SK-N-SH treated with all-trans-retinoic acid at 6 μM for 48 hours (cell line): ENCODE measurements around the gene ABCA10.

Experiments used
- ESRRG ChIP-seq: fragments of 250-450 bp; sonication (Bioruptor Pico); IDR thresholded peaks from 2 replicates; pipeline ENCODE4 v1.6.1; 2021; ENCODE audit warnings: mild to moderate bottlenecking
- ISL1 ChIP-seq: fragments of 250-450 bp; sonication (Bioruptor Pico); IDR thresholded peaks from 2 replicates; pipeline ENCODE4 v2.1.2; 2022; ENCODE audit warnings: mild to moderate bottlenecking, moderate library complexity
- ZFP30 ChIP-seq: fragments of 450-650 bp; formaldehyde crosslinking; IDR thresholded peaks from 2 replicates; pipeline ENCODE4 v1.5.0; 2022; ENCODE audit warnings: mild to moderate bottlenecking, moderate library complexity
- ZNF8 ChIP-seq: fragments of 450-650 bp; formaldehyde crosslinking; IDR thresholded peaks from 2 replicates; pipeline ENCODE4 v1.5.0; 2020; ENCODE audit warnings: mild to moderate bottlenecking, moderate library complexity
- TF ChIP-seq, protein P1 (sequence below): fragments of 250-450 bp; sonication (Bioruptor Pico); IDR thresholded peaks from 2 replicates; pipeline ENCODE4 v1.8.0; 2020; ENCODE audit warnings: mild to moderate bottlenecking, moderate library complexity, borderline replicate concordance
- TF ChIP-seq, protein P2 (sequence below): fragments of 250-450 bp; sonication (Bioruptor Pico); IDR thresholded peaks from 2 replicates; pipeline ENCODE4 v1.5.1; 2020; ENCODE audit warnings: low read depth, mild to moderate bottlenecking, moderate library complexity
- TF ChIP-seq, protein P3 (sequence below): fragments of 250-450 bp; sonication (Bioruptor Pico); IDR thresholded peaks from 2 replicates; pipeline ENCODE4 v1.5.0; 2020; ENCODE audit warnings: mild to moderate bottlenecking, moderate library complexity

DNA sequence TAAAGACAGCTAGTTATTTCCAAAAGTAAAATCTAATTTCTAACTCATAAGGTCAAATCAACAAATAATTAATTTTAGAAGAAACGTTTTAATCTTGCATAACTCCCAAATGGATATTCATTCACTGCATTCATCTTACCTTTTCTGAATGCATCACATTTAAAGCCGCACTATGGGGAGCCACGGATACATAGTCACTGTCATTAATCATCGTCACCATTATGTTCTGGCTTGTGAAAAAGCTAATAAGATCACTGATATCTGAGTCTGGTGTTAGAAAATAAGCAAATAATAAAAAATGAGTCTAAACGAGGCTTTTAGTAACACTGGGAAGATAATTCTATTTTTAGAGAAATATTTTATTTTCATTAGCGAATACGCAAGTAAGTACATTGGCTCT is 42.4 kb upstream of the ABCA10 start:
- TF ChIP-seq ZNF8 (CRISPR knock-in tag) = no peak
- no peak for TF ChIP-seq ZFP30 (CRISPR knock-in tag)
- TF ChIP-seq, protein P1, sequence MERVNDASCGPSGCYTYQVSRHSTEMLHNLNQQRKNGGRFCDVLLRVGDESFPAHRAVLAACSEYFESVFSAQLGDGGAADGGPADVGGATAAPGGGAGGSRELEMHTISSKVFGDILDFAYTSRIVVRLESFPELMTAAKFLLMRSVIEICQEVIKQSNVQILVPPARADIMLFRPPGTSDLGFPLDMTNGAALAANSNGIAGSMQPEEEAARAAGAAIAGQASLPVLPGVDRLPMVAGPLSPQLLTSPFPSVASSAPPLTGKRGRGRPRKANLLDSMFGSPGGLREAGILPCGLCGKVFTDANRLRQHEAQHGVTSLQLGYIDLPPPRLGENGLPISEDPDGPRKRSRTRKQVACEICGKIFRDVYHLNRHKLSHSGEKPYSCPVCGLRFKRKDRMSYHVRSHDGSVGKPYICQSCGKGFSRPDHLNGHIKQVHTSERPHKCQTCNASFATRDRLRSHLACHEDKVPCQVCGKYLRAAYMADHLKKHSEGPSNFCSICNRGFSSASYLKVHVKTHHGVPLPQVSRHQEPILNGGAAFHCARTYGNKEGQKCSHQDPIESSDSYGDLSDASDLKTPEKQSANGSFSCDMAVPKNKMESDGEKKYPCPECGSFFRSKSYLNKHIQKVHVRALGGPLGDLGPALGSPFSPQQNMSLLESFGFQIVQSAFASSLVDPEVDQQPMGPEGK (CRISPR knock-in tag) = no peak
- TF ChIP-seq ESRRG (CRISPR knock-in tag) = no peak
- TF ChIP-seq, protein P2, sequence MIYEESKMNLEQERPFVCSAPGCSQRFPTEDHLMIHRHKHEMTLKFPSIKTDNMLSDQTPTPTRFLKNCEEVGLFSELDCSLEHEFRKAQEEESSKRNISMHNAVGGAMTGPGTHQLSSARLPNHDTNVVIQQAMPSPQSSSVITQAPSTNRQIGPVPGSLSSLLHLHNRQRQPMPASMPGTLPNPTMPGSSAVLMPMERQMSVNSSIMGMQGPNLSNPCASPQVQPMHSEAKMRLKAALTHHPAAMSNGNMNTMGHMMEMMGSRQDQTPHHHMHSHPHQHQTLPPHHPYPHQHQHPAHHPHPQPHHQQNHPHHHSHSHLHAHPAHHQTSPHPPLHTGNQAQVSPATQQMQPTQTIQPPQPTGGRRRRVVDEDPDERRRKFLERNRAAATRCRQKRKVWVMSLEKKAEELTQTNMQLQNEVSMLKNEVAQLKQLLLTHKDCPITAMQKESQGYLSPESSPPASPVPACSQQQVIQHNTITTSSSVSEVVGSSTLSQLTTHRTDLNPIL (CRISPR knock-in tag) = no peak
- no peak for TF ChIP-seq ISL1
- TF ChIP-seq, protein P3, sequence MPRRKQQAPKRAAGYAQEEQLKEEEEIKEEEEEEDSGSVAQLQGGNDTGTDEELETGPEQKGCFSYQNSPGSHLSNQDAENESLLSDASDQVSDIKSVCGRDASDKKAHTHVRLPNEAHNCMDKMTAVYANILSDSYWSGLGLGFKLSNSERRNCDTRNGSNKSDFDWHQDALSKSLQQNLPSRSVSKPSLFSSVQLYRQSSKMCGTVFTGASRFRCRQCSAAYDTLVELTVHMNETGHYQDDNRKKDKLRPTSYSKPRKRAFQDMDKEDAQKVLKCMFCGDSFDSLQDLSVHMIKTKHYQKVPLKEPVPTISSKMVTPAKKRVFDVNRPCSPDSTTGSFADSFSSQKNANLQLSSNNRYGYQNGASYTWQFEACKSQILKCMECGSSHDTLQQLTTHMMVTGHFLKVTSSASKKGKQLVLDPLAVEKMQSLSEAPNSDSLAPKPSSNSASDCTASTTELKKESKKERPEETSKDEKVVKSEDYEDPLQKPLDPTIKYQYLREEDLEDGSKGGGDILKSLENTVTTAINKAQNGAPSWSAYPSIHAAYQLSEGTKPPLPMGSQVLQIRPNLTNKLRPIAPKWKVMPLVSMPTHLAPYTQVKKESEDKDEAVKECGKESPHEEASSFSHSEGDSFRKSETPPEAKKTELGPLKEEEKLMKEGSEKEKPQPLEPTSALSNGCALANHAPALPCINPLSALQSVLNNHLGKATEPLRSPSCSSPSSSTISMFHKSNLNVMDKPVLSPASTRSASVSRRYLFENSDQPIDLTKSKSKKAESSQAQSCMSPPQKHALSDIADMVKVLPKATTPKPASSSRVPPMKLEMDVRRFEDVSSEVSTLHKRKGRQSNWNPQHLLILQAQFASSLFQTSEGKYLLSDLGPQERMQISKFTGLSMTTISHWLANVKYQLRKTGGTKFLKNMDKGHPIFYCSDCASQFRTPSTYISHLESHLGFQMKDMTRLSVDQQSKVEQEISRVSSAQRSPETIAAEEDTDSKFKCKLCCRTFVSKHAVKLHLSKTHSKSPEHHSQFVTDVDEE (CRISPR knock-in tag) = no peak
